Epithelial cell of esophagus (primary cell): ENCODE measurements around the gene CELF1.

Source experiments
- DNase-seq: peaks from one replicate; pipeline ENCODE4 v3.0.0; 2010; ENCODE audit warnings: low read depth
- H3K4me3 ChIP-seq: 2 replicates; pipeline ENCODE4 v1.5.1; 2011; ENCODE audit warnings: mild to moderate bottlenecking, low read length, control low read depth
- TF ChIP-seq, protein P1 (sequence below): IDR thresholded peaks from 2 replicates; pipeline ENCODE4 v1.5.1; 2011; ENCODE audit warnings: low read depth, mild to moderate bottlenecking, low read length, control low read depth, inconsistent platforms; ENCODE audit not compliant: insufficient read depth; ENCODE audit errors: missing control alignments

Gene CELF1

DNA sequence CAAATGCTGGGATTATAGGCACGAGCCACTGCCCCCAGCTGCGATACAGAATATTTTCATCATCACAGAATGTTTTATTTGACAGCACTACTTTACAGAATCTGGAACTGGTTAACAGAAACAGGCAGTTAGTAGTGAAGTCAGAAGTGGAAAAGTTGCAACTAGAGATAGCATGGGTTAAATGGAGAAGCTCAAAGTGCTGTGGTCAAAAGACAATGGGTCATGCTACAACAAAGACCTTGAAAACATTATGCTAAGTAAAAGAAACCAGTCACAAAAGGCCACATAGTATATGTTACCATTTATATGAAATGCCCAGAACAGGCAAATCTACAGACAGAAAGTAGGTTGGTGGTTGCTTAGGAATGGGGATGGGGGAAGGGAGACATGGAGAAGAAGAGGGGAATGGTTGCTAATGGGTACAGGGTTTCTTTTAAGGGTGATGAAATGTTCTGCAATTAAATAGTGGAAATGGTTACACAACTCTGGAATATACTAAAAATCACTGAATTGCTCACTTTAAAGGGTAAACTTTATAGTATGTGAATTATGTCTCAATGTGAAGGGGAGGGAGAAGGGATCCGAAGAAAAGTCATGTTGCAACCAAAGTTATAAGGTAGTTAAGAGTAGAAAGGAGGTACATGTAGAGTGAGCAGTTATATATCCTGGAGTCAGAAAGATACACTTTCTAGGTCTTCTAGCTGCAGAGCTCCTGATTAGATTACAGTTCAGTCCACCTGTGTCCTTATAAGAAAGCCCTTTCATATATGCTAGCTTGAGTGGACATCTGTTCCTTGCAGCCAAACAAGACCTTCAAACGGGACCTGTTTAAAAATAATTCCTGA lies 57.7 kb downstream of the CELF1 start:
- TF ChIP-seq, protein P1, sequence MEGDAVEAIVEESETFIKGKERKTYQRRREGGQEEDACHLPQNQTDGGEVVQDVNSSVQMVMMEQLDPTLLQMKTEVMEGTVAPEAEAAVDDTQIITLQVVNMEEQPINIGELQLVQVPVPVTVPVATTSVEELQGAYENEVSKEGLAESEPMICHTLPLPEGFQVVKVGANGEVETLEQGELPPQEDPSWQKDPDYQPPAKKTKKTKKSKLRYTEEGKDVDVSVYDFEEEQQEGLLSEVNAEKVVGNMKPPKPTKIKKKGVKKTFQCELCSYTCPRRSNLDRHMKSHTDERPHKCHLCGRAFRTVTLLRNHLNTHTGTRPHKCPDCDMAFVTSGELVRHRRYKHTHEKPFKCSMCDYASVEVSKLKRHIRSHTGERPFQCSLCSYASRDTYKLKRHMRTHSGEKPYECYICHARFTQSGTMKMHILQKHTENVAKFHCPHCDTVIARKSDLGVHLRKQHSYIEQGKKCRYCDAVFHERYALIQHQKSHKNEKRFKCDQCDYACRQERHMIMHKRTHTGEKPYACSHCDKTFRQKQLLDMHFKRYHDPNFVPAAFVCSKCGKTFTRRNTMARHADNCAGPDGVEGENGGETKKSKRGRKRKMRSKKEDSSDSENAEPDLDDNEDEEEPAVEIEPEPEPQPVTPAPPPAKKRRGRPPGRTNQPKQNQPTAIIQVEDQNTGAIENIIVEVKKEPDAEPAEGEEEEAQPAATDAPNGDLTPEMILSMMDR = no peak
- H3K4me3 ChIP-seq = no peak overlapping the region
- no peak for DNase-seq

DNA sequence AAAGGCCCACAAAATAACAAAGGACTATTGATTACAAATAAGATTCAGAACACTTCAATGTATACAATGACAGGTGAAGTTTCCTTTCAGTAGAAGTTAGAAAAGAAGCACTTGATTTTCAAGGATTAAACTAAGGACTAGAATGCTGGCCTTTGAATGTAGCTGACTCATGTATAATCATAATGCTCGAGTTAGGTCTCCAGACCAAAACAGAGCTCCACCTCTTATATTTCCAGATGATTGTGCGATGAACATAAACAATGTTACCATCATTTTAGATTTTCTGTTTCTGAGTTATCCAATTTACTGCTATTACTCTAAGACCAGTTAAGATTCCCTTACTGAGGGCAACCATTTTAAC lies 63.6 kb downstream of the CELF1 start:
- H3K4me3 ChIP-seq = no peak overlapping the region
- TF ChIP-seq, protein P1 = no peak
- DNase-seq = peak; percentile 14

DNA sequence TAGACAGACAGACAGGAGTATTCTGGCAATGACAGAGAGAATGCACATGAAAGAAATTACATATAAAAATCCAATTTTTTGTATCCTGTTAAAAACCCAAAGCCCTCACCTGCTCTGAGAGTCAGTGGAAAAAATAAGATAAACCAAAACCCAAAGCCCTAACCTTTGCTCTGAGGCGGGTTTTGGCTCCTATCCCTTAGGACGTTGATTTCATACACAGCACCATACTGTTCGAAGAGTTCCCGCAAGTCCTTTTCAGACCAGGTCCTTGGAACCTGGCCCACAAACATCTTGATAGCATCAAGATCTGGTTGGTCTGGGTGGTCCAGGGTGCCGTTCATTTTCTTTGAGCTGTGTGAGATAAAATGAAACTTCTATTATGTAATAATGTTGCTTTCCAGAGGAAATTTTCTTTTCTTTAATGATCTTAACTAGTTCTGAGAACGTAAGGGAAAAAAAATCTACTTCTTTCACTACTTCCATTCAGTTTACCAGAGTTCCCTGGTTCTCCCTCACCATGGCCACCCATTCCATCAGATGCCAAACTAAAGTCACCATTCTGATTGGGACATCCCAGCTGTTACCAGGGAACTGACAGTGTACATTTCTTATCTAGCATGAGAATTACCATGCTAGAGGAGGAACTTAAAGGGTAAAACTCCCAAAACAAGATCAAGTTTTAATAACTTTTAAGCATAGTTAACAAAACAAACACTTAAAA lies 64.1 kb downstream of the CELF1 start:
- no peak for DNase-seq
- TF ChIP-seq, protein P1 = no peak
- no peak overlapping the region for H3K4me3 ChIP-seq

DNA sequence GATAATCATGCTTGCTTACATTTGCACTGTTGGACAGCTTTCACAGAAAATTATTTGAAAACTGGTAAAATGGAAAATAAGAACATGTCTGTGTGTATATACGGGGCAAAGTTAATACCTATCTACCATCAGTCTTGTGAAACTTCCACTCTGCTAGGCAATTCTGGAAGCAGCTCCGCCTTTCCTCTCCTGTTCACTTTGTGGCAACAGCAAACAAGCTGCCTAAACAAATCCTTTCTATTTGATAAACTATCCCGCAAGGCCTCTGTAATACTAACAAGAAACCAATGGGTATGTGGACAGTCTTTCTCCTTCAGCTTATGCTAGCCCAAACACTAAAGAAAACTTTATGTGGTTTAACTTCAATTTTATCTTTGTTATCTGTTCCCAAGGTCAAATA lies 64.8 kb downstream of the CELF1 start:
- no peak overlapping the region for H3K4me3 ChIP-seq
- no peak for DNase-seq
- TF ChIP-seq, protein P1 = no peak

GRCh38 chr11:47487421-47487820 lies 65.5 kb downstream of the CELF1 start:
- TF ChIP-seq, protein P1 = no peak
- DNase-seq = no peak
- H3K4me3 ChIP-seq = no peak overlapping the region

GRCh38 chr11:47485107-47485506 lies 67.8 kb downstream of the CELF1 start:
- peak; percentile 52 for DNase-seq
- TF ChIP-seq, protein P1 = no peak
- H3K4me3 ChIP-seq = no peak overlapping the region
